ENCODE results near the gene APLF. TPM values are rescaled to one million over a fixed set of nuclear protein-coding genes. Genes with fewer than 3 reads are reported as not detected.

APLF gene
- polyA plus RNA-seq, 1 experiment: 3.6 TPM

- ChIA-PET POLR2A (no interaction called here), CTCF (interaction anchor here (0.9 to 2.4 kb wide), 2 partner anchors 8 to 106 kb away, joined by 3 to 14 read pairs; no protein-coding TSS in a partner anchor)
- Histone ChIP-seq H3K9me3 (ENCODE audit: control insufficient read depth, insufficient read depth, low read length) (no peaks in the 10 kb centered on the region), H3K27me3 (ENCODE audit: control insufficient read depth, insufficient read depth, low read length) (no peaks in the 10 kb centered on the region), H3K4me3 (ENCODE audit: low read depth, low read length) (no peak overlapping the region), H3K27ac (ENCODE audit: low read depth, low read length) (no peak overlapping the region)
- DNase-seq (ENCODE audit: low read depth, low spot score): no peak
- no peak for TF ChIP-seq CTCF (IDR thresholded peaks at IDR 0.05; ENCODE audit: low read depth, low read length)
Measured at GRCh38 chr2:68603059-68603458, 135.7 kb downstream of the APLF start.

GRCh38 chr2:68604077-68604476 is 136.7 kb downstream of the APLF start:
- no peak overlapping the region for H3K27ac ChIP-seq (ENCODE audit: low read depth, low read length)
- H3K9me3 ChIP-seq (ENCODE audit: control insufficient read depth, insufficient read depth, low read length): no peaks in the 10 kb centered on the region
- no peak for TF ChIP-seq CTCF (IDR thresholded peaks at IDR 0.05; ENCODE audit: low read depth, low read length)
- ChIA-PET POLR2A (no interaction called here), CTCF (interaction anchor here (0.7 to 2.4 kb wide), 2 partner anchors 9 to 141 kb away, joined by 3 to 14 read pairs; no protein-coding TSS in a partner anchor)
- DNase-seq (ENCODE audit: low read depth, low spot score): no peak
- no peaks in the 10 kb centered on the region for H3K27me3 ChIP-seq (ENCODE audit: control insufficient read depth, insufficient read depth, low read length)
- H3K4me3 ChIP-seq (ENCODE audit: low read depth, low read length): no peak overlapping the region

- TF ChIP-seq CTCF (IDR thresholded peaks at IDR 0.05; ENCODE audit: low read depth, low read length): no peak
- POLR2A ChIA-PET: no interaction called here
- H3K4me3 ChIP-seq (ENCODE audit: low read depth, low read length): no peak overlapping the region
- no peak for DNase-seq (ENCODE audit: low read depth, low spot score)
- CTCF ChIA-PET: interaction anchor here (3.3 kb wide), 1 partner anchor 11 kb away, joined by 17 read pairs; no protein-coding TSS in a partner anchor
- H3K27ac ChIP-seq (ENCODE audit: low read depth, low read length): no peak overlapping the region
- no peaks in the 10 kb centered on the region for H3K27me3 ChIP-seq (ENCODE audit: control insufficient read depth, insufficient read depth, low read length)
- no peaks in the 10 kb centered on the region for H3K9me3 ChIP-seq (ENCODE audit: control insufficient read depth, insufficient read depth, low read length)
Measured at GRCh38 chr2:68605939-68606338, 138.6 kb downstream of the APLF start.

- no peak for TF ChIP-seq CTCF (IDR thresholded peaks at IDR 0.05; ENCODE audit: low read depth, low read length)
- Histone ChIP-seq H3K27me3 (ENCODE audit: control insufficient read depth, insufficient read depth, low read length) (no peaks in the 10 kb centered on the region), H3K4me3 (ENCODE audit: low read depth, low read length) (no peak overlapping the region), H3K9me3 (ENCODE audit: control insufficient read depth, insufficient read depth, low read length) (no peaks in the 10 kb centered on the region), H3K27ac (ENCODE audit: low read depth, low read length) (no peak overlapping the region)
- POLR2A ChIA-PET: no interaction called here
- CTCF ChIA-PET: interaction anchor here (3.3 kb wide), 1 partner anchor 12 kb away, joined by 17 read pairs; no protein-coding TSS in a partner anchor
- DNase-seq (ENCODE audit: low read depth, low spot score): no peak
Measured at GRCh38 chr2:68606759-68607158, 139.4 kb downstream of the APLF start.

- H3K27ac ChIP-seq (ENCODE audit: low read depth, low read length): no peak overlapping the region
- no peak overlapping the region for H3K4me3 ChIP-seq (ENCODE audit: low read depth, low read length)
- no peaks in the 10 kb centered on the region for H3K27me3 ChIP-seq (ENCODE audit: control insufficient read depth, insufficient read depth, low read length)
- CTCF ChIA-PET: interaction anchor here (3.3 kb wide), 1 partner anchor 13 kb away, joined by 17 read pairs; no protein-coding TSS in a partner anchor
- POLR2A ChIA-PET: no interaction called here
- no peaks in the 10 kb centered on the region for H3K9me3 ChIP-seq (ENCODE audit: control insufficient read depth, insufficient read depth, low read length)
- DNase-seq (ENCODE audit: low read depth, low spot score): no peak
- no peak for TF ChIP-seq CTCF (IDR thresholded peaks at IDR 0.05; ENCODE audit: low read depth, low read length)
Measured at GRCh38 chr2:68607837-68608236, 140.5 kb downstream of the APLF start.
